ENCODE data around the gene NFE2L1. TPM values are rescaled to one million over a fixed set of nuclear protein-coding genes. Genes with fewer than 3 reads are reported as not detected.

The NFE2L1 gene
- polyA plus RNA-seq, 1 of the 3 experiments (the other 2 are of a cell fraction), result 159 TPM

DNA sequence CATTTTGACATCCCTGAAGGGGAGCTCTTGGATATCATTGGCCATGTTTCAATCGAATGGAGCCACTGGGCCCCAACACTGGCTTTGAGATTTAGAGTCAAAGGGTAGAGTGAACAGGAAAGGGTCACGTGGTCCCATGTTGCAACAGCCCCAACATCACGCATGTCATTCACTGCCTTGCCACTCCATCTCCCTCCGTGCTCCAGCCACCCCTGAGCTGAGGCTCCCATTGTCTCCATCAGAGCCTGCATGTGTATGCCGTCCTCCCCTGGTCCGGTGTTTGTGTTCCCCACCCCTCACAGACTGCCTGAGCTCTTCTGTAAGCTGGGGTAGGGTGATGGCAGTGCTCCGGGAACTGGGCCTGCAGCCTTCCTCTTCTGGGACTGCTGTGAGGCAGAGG, 12.1 kb downstream of the NFE2L1 start:
- H3K79me2 ChIP-seq (ENCODE audit: insufficient read depth), result peaks cover 41% of the 10 kb centered on the region; the same call in 1 of the 2 replicates

DNA sequence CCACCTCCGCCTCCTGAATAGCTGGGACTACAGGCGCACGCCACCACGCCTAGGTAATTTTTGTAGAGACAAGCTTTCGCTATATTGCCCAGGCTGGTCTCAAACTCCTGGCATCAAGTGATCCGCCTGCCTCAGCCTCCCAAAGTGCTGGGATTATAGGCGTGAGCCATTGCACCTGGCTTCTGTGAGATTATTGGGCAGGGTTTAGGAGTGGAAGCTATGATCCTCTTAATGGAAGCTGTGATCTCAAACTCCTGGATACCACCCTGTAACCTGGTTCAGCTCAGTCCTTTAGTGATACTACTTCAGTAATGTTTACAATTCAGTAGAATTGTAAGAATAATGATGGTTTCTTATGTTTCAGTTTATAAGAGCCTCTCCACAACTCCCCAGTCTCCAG, 14.1 kb downstream of the NFE2L1 start:
- WGBS (ENCODE audit: low lambda C conversion rate), result 96% methylated on average over 7 of the region's 7 CpGs
- DNase-seq, result no peak
- H3K9me2 ChIP-seq, result no peaks in the 10 kb centered on the region
- peaks cover 71 to 84% of the 10 kb centered on the region in 2 experiments for H3K36me3 ChIP-seq (replicated peaks in 1 of 2; ENCODE audit: control insufficient read depth in 1 of 2, insufficient read depth in 2 of 2, low read length in 1 of 2)
- no peak overlapping the region for H3K9ac ChIP-seq
- no peak overlapping the region for H3K27ac ChIP-seq (ENCODE audit: low read depth in 2 of 2, low read length in 1 of 2)
- TF ChIP-seq, protein P1, sequence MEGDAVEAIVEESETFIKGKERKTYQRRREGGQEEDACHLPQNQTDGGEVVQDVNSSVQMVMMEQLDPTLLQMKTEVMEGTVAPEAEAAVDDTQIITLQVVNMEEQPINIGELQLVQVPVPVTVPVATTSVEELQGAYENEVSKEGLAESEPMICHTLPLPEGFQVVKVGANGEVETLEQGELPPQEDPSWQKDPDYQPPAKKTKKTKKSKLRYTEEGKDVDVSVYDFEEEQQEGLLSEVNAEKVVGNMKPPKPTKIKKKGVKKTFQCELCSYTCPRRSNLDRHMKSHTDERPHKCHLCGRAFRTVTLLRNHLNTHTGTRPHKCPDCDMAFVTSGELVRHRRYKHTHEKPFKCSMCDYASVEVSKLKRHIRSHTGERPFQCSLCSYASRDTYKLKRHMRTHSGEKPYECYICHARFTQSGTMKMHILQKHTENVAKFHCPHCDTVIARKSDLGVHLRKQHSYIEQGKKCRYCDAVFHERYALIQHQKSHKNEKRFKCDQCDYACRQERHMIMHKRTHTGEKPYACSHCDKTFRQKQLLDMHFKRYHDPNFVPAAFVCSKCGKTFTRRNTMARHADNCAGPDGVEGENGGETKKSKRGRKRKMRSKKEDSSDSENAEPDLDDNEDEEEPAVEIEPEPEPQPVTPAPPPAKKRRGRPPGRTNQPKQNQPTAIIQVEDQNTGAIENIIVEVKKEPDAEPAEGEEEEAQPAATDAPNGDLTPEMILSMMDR (IDR thresholded peaks at IDR 0.05), result no peak
- no peak for TF ChIP-seq EP300 (IDR thresholded peaks at IDR 0.05; ENCODE audit: borderline replicate concordance in 1 of 2, low read depth in 1 of 2, low read length in 1 of 2)
- TF ChIP-seq, protein P2, sequence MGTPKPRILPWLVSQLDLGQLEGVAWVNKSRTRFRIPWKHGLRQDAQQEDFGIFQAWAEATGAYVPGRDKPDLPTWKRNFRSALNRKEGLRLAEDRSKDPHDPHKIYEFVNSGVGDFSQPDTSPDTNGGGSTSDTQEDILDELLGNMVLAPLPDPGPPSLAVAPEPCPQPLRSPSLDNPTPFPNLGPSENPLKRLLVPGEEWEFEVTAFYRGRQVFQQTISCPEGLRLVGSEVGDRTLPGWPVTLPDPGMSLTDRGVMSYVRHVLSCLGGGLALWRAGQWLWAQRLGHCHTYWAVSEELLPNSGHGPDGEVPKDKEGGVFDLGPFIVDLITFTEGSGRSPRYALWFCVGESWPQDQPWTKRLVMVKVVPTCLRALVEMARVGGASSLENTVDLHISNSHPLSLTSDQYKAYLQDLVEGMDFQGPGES (IDR thresholded peaks at IDR 0.05; ENCODE audit: low read depth, low read length), result no peak
- H3K4me3 ChIP-seq (ENCODE audit: low read depth in 2 of 2, low read length in 1 of 2), result no peak overlapping the region
- peaks cover 0 to 2% of the 10 kb centered on the region in 2 experiments; a peak in 1 of 4 replicates for H3K4me1 ChIP-seq (ENCODE audit: control insufficient read depth in 1 of 2, insufficient read depth in 2 of 2, low read depth in 1 of 2, low read length in 1 of 2)
- peaks cover 12% of the 10 kb centered on the region; the same call in 1 of the 2 replicates for H4K20me1 ChIP-seq (ENCODE audit: insufficient read depth)
- POLR2A ChIA-PET, result interaction anchor here (1.0 to 1.9 kb wide), 3 partner anchors 14 to 36 kb away, joined by 3 to 5 read pairs (median 3); partner anchors contain the start of gene NFE2L1
- H3K9me3 ChIP-seq, result no peaks in the 10 kb centered on the region
- H3K27me3 ChIP-seq (ENCODE audit: insufficient read depth), result no peaks in the 10 kb centered on the region
- peaks cover 41% of the 10 kb centered on the region for H3F3A ChIP-seq (replicated peaks; ENCODE audit: insufficient read depth)
- H3K79me2 ChIP-seq (ENCODE audit: insufficient read depth), result peaks cover 44% of the 10 kb centered on the region; the same call in 1 of the 2 replicates
- H3K4me2 ChIP-seq, result no peak overlapping the region
- no peak overlapping the region for H2AFZ ChIP-seq (ENCODE audit: low read depth)
- CTCF ChIA-PET, result interaction anchor here (0.7 to 44.3 kb wide), 7 partner anchors 14 to 112 kb away, joined by 3 to 1200 read pairs (median 5); partner anchors contain the start of genes COPZ2 and NFE2L1

More for the DNA sequence above, 12.1 kb downstream of the NFE2L1 start:
- peaks cover 32% of the 10 kb centered on the region for H3F3A ChIP-seq (replicated peaks; ENCODE audit: insufficient read depth)
- no peak overlapping the region for H3K27ac ChIP-seq (ENCODE audit: low read depth in 2 of 2, low read length in 1 of 2)
- POLR2A ChIA-PET, result interaction anchor here (2.5 kb wide), 1 partner anchor 8 kb away, joined by 7 read pairs; no protein-coding TSS in a partner anchor
- DNase-seq, result no peak
- H3K4me3 ChIP-seq (ENCODE audit: low read depth in 2 of 2, low read length in 1 of 2), result no peak overlapping the region
- 94% methylated on average over 7 of the region's 7 CpGs for WGBS (ENCODE audit: low lambda C conversion rate)
- no peaks in the 10 kb centered on the region for H3K9me2 ChIP-seq
- H3K4me2 ChIP-seq, result no peak overlapping the region
- no peaks in the 10 kb centered on the region for H3K27me3 ChIP-seq (ENCODE audit: insufficient read depth)
- no peak for TF ChIP-seq MXI1 (IDR thresholded peaks at IDR 0.05; ENCODE audit: low read depth, low read length)
- no peak for TF ChIP-seq RAD21 (IDR thresholded peaks at IDR 0.05; ENCODE audit: low read length)
- TF ChIP-seq, protein P3, sequence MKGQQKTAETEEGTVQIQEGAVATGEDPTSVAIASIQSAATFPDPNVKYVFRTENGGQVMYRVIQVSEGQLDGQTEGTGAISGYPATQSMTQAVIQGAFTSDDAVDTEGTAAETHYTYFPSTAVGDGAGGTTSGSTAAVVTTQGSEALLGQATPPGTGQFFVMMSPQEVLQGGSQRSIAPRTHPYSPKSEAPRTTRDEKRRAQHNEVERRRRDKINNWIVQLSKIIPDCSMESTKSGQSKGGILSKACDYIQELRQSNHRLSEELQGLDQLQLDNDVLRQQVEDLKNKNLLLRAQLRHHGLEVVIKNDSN (IDR thresholded peaks at IDR 0.05; ENCODE audit: borderline replicate concordance, low read depth), result no peak
- TF ChIP-seq TEAD4 (IDR thresholded peaks at IDR 0.05; ENCODE audit: borderline replicate concordance, insufficient read depth), result no peak
- TF ChIP-seq RCOR1 (IDR thresholded peaks at IDR 0.05; ENCODE audit: low read length), result no peak
- H4K20me1 ChIP-seq (ENCODE audit: insufficient read depth), result peaks cover 25% of the 10 kb centered on the region
- no peak overlapping the region for H3K9ac ChIP-seq
- H3K9me3 ChIP-seq, result no peaks in the 10 kb centered on the region
- H3K4me1 ChIP-seq (ENCODE audit: control insufficient read depth in 1 of 2, insufficient read depth in 2 of 2, low read depth in 1 of 2, low read length in 1 of 2), result peaks cover 4 to 14% of the 10 kb centered on the region in 2 experiments; a peak in 3 of 4 replicates
- no peak overlapping the region for H2AFZ ChIP-seq (ENCODE audit: low read depth)
- CTCF ChIA-PET, result interaction anchor here (0.9 to 44.3 kb wide), 5 partner anchors 12 to 38 kb away, joined by 3 to 1200 read pairs (median 7); partner anchors contain the start of genes COPZ2 and NFE2L1
- peaks cover 59 to 88% of the 10 kb centered on the region in 2 experiments for H3K36me3 ChIP-seq (replicated peaks in 1 of 2; ENCODE audit: control insufficient read depth in 1 of 2, insufficient read depth in 2 of 2, low read length in 1 of 2)

Data from SK-N-SH (cell line).